Stomach (tissue), 4 donors: ENCODE data around the gene PIEZO2.

Source experiments
- POLR2AphosphoS5 ChIP-seq, 3 donors: sonication (generic); formaldehyde crosslinking; IDR thresholded peaks; one replicate each; pipeline ENCODE4 v1.6.1; 2016; ENCODE audit warnings: antibody characterized with exemption in 3 of 3
- TF ChIP-seq, protein P1 (sequence below), 7 experiments: fragments of 450-650 bp in 4 of 7; fragments of 200-600 bp in 3 of 7; sonication (generic) in 3 of 7; IDR thresholded peaks; one replicate each; pipeline ENCODE4 v1.5.1; 2016 to 2019; ENCODE audit warnings: antibody characterized with exemption in 7 of 7, control low read depth in 2 of 7, mild to moderate bottlenecking in 1 of 7

DNA sequence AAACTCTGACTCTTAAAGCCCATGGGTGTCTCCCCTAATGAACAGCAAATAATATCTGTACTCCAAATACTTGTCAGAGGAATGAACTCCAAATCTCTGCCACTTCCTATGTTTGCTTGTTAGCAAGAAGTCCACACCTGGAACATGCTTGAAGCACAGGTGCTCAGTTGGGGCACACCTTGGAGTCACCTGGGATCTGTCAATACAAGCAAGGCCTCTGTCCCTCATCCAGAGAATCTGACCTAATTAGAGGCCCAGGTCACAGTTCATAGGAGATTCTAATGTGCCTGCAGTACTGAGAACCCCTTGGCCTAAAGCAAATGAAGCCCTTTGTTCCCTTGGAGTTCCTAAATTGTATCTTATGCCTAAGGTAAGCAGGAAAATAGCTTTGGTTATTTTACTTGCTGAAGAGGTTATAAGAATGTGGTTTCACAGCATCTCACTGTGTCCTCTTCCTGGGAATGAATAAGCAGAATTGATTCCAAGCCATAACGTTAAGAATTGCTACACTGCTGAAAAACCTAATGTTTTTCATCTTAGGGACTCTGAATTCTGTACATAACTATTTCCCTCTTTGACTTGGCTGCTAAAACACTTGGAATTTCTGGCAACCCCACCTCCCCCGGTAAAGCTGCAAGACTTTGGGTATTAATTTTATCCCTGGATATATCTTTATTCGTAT, 113.4 kb downstream of the PIEZO2 start:
- TF ChIP-seq, protein P1, sequence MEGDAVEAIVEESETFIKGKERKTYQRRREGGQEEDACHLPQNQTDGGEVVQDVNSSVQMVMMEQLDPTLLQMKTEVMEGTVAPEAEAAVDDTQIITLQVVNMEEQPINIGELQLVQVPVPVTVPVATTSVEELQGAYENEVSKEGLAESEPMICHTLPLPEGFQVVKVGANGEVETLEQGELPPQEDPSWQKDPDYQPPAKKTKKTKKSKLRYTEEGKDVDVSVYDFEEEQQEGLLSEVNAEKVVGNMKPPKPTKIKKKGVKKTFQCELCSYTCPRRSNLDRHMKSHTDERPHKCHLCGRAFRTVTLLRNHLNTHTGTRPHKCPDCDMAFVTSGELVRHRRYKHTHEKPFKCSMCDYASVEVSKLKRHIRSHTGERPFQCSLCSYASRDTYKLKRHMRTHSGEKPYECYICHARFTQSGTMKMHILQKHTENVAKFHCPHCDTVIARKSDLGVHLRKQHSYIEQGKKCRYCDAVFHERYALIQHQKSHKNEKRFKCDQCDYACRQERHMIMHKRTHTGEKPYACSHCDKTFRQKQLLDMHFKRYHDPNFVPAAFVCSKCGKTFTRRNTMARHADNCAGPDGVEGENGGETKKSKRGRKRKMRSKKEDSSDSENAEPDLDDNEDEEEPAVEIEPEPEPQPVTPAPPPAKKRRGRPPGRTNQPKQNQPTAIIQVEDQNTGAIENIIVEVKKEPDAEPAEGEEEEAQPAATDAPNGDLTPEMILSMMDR (IDR thresholded peaks at IDR 0.05): no peak
- no peak for TF ChIP-seq POLR2AphosphoS5 (IDR thresholded peaks at IDR 0.05)
